ENCODE measurements around the gene CAMK2B. TPM values are rescaled to one million over a fixed set of nuclear protein-coding genes. Genes with fewer than 3 reads are reported as not detected.

CAMK2B gene
- polyA plus RNA-seq, 3 donors: 0.13 TPM; not detected in 2

DNA sequence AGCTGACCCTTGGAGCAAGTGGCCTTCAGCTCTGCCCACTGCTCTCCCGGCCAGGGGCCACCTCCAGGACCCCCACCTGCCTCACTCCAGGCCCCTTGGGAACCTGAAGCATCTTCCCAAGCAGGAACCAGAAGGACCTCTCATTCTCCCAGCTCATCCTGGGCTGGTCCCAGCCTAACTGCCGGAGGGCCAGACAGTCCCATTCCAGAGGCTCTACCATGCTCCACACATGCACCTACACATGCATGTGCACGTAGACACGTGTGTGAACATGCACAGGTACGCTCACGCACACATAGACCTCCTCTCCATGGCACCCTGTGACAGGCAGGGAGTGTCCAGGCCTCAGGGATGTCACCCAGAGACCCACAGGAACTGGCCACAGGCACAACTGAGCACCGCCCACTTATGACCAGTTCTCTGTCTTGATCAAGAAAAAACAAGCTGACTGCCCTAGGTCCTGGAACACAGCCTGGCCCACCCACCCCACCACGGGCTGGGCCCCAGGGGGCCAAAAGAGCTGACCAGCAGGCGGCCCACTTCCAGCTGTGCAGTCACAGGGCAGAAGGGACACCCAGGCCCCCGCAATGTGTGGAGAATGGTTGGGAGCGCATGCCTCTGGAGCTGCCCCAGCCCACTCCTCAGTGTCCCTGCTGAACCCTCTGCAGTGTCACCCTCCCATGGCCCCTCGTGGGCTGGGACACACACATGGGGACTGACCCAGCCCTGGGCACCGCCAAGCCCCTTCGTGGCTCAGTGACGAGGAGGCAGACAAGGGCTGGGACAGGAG lies 43.4 kb downstream of the CAMK2B start:
- H3K4me1 ChIP-seq (ENCODE audit: control insufficient read depth in 1 of 2, insufficient read depth in 2 of 2, low read length in 2 of 2): no peaks in the 10 kb centered on the region
- Mint-ChIP-seq H3K27ac (no peak overlapping the region), H3K9me3 (peaks cover 0 to 5% (median 0%) of the 10 kb centered on the region in 7 donors), H3K27me3 (ENCODE audit: low read depth in 3 of 3) (peaks cover 0 to 2% (median 0%) of the 10 kb centered on the region in 3 donors), H3K4me1 (no peaks in the 10 kb centered on the region), H3K36me3 (no peaks in the 10 kb centered on the region), H3K4me3 (no peak overlapping the region)
- no peak overlapping the region for H3K9ac ChIP-seq (ENCODE audit: insufficient read depth, low read length, poor library complexity, severe bottlenecking)
- H4K20me1 ChIP-seq (ENCODE audit: insufficient read depth, low read length): no peaks in the 10 kb centered on the region
- H3K79me2 ChIP-seq (ENCODE audit: insufficient read depth, low read length): no peaks in the 10 kb centered on the region
- H3K27ac ChIP-seq (ENCODE audit: low read depth in 1 of 2, low read length in 2 of 2): no peak overlapping the region
- WGBS (ENCODE audit: insufficient coverage): 87% methylated on average over 10 of the region's 15 CpGs
- no peak overlapping the region for H3K4me3 ChIP-seq (replicated peaks in 1 of 3; ENCODE audit: low read depth in 2 of 3, low read length in 3 of 3)
- intact Hi-C loops (cut with micrococcal nuclease): no loop called here
- H3K27me3 ChIP-seq (ENCODE audit: control insufficient read depth in 2 of 2, insufficient read depth in 2 of 2, low read length in 2 of 2): no peaks in the 10 kb centered on the region
- no peak overlapping the region for H2AFZ ChIP-seq (ENCODE audit: insufficient read depth, low read depth, low read length, poor library complexity, severe bottlenecking)
- no peak for DNase-seq
- no peak overlapping the region for H3K4me2 ChIP-seq (replicated peaks; ENCODE audit: extremely low read depth, low read length, poor library complexity, severe bottlenecking)
- no peaks in the 10 kb centered on the region for H3K9me3 ChIP-seq (replicated peaks in 1 of 2; ENCODE audit: control insufficient read depth in 1 of 2, insufficient read depth in 1 of 2, low read length in 2 of 2)
- TF ChIP-seq CTCF (IDR thresholded peaks at IDR 0.05): no peak
- no peaks in the 10 kb centered on the region for H3K36me3 ChIP-seq (replicated peaks in 1 of 2; ENCODE audit: control insufficient read depth in 1 of 2, insufficient read depth in 2 of 2, low read length in 2 of 2)

DNA sequence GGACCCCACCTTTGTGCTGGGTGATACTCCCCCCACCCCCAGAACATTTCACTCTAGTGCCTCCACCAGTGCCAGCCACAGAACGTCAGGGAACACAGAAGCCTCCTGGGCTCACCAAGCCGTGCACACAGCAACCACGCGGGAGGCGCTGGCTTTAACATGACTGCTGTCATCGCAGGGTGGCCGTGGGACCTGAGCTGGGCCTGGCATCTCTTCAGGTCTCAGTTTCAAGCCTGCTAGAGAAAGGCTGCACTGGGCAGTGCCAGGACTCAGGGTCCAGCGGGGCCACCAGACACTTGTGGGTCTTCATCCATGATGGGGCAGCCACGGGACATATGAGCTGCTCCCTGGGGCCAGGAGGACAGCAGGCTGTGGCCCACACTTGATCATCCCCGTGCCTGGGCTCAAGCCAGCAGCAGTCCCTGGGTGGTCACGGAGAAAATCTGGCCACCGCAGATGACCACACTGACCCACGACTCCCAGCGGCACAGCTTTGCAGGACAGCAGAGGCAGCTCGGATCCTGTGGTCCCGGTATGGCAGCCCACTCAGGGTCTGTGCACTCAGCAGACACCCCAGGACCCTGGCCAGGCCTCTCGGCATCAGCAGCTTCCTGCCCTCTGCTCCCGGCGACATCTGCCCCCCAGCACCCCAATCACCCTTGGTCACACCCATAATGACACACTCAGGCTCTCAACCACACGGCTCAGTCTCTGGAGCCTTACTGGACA lies 44.2 kb downstream of the CAMK2B start:
- Mint-ChIP-seq H3K4me1 (no peaks in the 10 kb centered on the region), H3K9me3 (peaks cover 0 to 5% (median 0%) of the 10 kb centered on the region in 7 donors), H3K36me3 (no peaks in the 10 kb centered on the region), H3K27me3 (ENCODE audit: low read depth in 3 of 3) (peaks cover 0 to 1% (median 0%) of the 10 kb centered on the region in 3 donors), H3K27ac (no peak overlapping the region), H3K4me3 (no peak overlapping the region)
- Histone ChIP-seq H3K27me3 (ENCODE audit: control insufficient read depth in 2 of 2, insufficient read depth in 2 of 2, low read length in 2 of 2) (no peaks in the 10 kb centered on the region), H3K4me2 (replicated peaks; ENCODE audit: extremely low read depth, low read length, poor library complexity, severe bottlenecking) (no peak overlapping the region), H3K9ac (ENCODE audit: insufficient read depth, low read length, poor library complexity, severe bottlenecking) (no peak overlapping the region), H2AFZ (ENCODE audit: insufficient read depth, low read depth, low read length, poor library complexity, severe bottlenecking) (no peak overlapping the region), H3K4me1 (ENCODE audit: control insufficient read depth in 1 of 2, insufficient read depth in 2 of 2, low read length in 2 of 2) (no peaks in the 10 kb centered on the region), H3K79me2 (ENCODE audit: insufficient read depth, low read length) (no peaks in the 10 kb centered on the region), H3K36me3 (replicated peaks in 1 of 2; ENCODE audit: control insufficient read depth in 1 of 2, insufficient read depth in 2 of 2, low read length in 2 of 2) (no peaks in the 10 kb centered on the region), H4K20me1 (ENCODE audit: insufficient read depth, low read length) (no peaks in the 10 kb centered on the region), H3K27ac (ENCODE audit: low read depth in 1 of 2, low read length in 2 of 2) (no peak overlapping the region), H3K9me3 (replicated peaks in 1 of 2; ENCODE audit: control insufficient read depth in 1 of 2, insufficient read depth in 1 of 2, low read length in 2 of 2) (no peaks in the 10 kb centered on the region), H3K4me3 (replicated peaks in 1 of 3; ENCODE audit: low read depth in 2 of 3, low read length in 3 of 3) (no peak overlapping the region)
- TF ChIP-seq CTCF (IDR thresholded peaks at IDR 0.05): no peak
- DNase-seq: no peak
- 93% methylated on average over 18 of the region's 20 CpGs for WGBS (ENCODE audit: insufficient coverage)
- intact Hi-C loops (cut with micrococcal nuclease): no loop called here

Measured in CD14-positive monocyte (primary cell).